Hypothalamus (tissue), 51 donors: ENCODE measurements around the gene CNGA3.
A peak's percentile ranks its signal among the peaks of the same experiment; 100 is the strongest.
"Not testable (repeated sequence)": the region's sequence is repeated elsewhere in the genome, so short reads cannot be mapped to it uniquely, and the experiment has no call there.

Experiments
- DNase-seq, 51 donors: peaks; one replicate each; lab custom pipeline; 2025; lab: John Stamatoyannopoulos, UW

The CNGA3 gene

DNA sequence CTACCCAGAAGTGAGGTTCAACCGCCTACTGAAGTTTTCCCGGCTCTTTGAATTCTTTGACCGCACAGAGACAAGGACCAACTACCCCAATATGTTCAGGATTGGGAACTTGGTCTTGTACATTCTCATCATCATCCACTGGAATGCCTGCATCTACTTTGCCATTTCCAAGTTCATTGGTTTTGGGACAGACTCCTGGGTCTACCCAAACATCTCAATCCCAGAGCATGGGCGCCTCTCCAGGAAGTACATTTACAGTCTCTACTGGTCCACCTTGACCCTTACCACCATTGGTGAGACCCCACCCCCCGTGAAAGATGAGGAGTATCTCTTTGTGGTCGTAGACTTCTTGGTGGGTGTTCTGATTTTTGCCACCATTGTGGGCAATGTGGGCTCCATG is 49.7 kb downstream of the CNGA3 start:
- DNase-seq = no peak

DNA sequence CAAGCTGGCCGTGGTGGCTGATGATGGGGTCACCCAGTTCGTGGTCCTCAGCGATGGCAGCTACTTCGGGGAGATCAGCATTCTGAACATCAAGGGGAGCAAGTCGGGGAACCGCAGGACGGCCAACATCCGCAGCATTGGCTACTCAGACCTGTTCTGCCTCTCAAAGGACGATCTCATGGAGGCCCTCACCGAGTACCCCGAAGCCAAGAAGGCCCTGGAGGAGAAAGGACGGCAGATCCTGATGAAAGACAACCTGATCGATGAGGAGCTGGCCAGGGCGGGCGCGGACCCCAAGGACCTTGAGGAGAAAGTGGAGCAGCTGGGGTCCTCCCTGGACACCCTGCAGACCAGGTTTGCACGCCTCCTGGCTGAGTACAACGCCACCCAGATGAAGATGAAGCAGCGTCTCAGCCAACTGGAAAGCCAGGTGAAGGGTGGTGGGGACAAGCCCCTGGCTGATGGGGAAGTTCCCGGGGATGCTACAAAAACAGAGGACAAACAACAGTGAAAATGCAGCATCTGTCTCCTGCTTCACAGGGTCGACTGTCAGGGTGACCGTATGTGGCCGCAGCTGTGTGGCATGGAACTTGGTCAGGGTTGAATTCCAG is 50.6 kb downstream of the CNGA3 start:
- DNase-seq = no peak

DNA sequence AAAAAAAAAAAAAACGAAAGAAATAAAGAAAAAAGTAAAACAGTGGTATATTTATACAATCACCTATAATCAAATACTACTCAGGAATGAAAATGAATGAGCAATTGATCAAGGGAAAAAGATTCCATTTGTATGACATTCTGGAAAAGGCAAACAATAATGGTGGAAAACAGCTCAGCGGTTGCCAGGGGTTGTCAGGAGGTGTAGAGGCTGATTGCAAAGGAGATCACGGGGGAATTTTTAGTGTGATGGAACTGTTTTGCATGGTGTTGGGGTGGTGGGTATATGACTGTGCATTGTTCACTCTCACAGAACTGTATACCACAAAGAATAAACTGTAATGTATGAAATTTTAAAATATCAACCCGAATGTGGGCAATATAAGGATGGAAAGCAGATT is 52.9 kb downstream of the CNGA3 start:
- no peak for DNase-seq

DNA sequence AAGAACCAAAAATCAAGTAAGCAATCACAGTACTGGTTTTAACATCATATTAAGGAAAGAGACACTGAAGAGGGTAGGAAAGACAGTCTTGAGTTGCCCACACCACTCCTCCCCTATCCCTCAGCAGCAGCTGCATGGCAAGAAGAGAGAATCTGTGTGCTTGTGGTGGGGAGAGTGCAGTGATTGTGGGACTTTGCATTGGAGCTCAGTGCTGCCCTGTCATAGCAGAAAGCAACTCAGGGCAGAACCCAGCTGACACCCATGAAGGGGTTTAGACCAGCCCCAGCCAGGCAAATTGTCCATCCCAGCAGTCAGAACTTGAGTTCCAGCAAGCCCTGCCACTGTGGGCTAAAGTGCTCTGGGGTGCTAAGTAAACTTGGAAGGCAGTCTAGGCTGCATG is 57.6 kb downstream of the CNGA3 start:
- no peak for DNase-seq

DNA sequence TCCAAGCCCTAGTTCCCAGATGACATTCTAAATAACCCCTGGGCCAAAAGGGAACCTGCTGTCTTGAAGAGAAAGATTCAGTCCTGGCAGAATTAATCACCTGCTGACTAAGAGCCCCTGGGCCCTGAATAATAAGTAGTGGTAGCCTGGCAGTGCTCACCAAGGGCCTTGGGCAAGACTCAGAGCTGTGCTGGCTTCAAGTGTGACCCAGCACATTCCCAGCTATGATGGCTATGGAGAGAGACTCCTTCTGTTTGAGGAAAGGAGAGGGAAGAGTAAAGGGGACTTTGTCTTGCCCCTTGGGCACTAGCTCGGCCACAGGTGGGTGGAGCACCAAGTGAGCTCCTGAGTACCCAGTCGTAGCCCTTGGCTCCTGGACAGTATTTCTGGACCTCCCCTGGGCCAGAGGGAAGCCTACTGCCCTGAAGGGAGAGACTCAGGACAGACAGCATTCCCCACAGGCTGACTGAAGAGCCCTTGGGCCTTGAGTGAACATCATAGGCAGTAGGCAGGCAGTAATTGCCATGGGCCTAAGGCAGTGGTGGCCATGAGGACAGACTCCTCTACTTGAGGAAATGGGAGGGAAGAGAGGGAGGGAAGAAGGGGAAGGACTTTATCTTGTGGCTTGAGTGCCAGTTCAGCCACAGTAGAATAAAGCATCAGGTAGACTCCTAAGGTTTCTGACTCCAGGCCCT is 58.4 kb downstream of the CNGA3 start:
- DNase-seq = no peak

DNA sequence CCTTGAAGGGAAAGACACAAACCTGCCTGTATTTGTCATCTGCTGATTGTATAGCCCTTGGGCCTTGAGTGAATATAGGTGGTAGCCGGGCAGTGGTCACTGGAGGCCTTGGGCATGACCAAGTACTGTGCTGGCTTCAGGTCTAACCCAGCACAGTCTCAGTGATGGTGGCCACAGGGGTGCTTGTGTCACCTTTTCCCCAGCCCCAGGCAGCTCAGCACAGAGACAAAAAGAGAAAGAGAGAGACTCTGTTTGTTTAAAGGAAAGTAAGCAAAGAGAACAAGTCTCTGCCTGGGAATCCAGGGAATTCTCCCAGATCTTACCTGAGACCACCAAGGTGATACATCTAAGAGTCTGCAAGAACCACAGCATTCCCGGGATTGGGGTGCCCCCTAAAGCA is 59.0 kb downstream of the CNGA3 start:
- no peak for DNase-seq

DNA sequence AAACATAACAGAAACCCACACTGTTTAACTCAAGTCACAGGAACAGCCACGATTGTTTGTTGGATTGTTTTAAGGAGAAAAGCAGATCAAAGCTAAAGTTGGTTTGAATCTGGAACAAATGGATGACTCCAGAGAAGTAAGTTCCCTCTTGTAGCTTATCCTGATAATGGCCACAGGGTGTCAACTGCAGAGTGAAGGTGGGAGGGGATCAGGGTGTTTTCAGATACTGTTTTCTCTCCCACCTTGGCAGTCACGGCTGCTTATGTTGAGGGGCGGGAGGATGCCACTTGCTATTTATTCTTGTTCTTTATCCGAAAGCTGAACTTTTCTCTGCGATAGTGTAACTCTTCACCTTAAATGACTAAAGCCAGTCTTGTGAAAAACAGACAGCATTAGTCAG is 61.9 kb downstream of the CNGA3 start:
- no peak for DNase-seq

DNA sequence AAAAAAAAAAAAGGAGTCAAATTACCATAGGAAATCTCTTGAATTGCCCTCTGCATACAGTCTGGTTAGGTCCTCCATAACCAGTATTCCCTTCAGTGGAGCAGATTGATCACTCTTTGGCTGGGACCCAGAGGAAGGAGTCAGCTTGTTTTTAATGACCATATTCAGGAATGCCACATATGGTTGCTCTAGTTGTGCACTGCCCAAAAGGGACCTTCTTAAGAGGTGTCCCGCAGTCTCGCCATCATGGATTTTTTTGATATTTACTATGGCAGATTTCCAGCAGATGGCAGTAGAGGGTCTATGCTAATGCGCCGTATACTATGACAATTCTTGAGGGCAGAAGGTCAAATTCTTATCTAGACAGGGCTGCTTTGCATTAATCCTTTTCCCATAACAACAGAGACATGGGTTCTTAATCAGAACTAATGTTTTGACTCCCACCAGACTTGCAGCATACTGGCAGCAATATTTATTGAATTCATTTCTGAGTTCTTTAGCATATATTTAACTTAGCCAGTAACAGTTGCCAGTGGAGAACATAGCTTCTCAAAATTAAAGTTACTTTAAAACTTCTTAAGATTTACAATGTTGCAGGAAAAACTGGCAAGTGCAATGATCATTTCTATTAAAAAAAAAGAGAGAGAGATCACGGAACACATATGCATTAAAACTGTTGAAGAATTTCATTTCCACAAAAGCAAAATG is 66.6 kb downstream of the CNGA3 start:
- DNase-seq = peak in 15 of 51 donors; percentile 3 to 73 (median 12)

DNA sequence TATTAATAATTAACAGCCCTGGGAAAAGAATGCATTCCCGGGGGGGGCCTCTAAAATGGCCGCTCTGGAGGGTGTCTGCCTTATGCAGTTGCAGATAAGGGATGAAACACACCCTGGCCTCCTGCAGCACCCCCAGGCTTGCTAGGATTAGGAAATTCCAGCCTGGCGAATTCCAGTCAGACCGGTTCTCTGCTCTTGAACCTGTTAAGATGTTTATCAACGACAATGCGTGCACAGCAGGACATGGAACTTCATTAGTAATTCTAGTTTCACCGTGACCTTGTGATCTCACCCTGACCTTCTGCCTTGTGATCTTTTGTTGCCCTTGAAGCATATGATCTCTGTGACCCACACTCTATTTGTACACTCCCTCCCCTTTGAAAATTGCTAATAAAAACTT is 68.0 kb downstream of the CNGA3 start:
- not testable (repeated sequence) for DNase-seq

DNA sequence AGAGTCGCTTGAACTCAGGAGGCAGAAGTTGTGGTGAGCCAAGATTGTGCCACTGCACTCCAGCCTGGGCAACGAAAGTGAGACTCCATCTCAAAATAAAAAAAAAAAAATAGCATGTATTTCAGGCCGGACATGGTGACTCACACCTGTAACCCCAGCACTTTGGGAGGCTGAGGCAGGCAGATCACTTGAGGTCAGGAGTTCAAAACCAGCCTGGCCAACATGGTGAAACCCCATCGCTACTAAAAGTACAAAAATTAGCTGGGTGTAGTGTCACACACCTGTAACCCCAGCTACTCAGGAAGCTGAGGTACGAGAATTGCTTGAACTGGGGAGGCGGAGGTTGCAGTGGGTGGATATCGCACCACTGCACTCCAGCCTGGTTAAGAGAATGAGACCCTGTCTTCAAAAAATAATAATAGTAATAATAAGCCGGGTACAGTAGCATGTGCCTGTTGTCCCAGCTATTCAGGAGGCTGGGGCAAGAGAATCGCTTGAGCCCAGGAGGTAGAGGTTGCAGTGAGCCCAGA is 69.5 kb downstream of the CNGA3 start:
- not testable (repeated sequence) for DNase-seq

DNA sequence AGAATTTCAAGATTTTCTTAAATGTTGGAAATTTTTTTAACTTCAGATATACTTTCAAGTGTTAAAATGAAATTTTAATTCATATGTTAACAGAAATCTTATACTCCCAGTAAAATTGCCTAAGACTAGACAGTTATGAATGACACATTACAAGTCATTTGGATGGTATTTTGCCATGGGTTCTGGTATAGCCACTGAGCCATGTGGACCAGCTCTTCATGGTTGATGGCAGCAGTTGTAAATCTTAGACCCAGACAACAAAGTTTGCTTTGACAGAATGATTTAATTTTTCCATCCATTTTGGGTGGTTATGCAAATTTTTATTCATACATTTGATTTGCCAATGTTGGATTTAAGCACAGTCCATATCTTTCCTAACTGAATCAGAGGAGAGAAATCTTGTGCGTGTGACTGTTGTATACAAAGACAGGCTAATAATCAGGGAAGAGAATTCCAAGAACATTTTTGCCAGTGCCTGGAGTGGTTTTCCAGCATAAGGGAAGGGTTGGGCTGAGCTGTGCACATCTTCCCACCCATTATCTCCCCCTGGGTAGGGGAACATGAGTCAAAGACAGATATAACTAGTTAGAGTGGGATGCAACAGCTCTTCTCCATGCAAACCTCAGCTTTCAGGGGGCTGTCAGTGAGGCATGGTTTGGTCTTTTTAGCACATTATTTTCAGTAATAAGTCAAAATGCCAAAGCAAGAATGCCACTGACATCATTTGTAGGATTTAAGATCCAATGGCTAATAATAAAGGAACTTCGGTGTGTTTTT is 70.3 kb downstream of the CNGA3 start:
- DNase-seq = no peak

DNA sequence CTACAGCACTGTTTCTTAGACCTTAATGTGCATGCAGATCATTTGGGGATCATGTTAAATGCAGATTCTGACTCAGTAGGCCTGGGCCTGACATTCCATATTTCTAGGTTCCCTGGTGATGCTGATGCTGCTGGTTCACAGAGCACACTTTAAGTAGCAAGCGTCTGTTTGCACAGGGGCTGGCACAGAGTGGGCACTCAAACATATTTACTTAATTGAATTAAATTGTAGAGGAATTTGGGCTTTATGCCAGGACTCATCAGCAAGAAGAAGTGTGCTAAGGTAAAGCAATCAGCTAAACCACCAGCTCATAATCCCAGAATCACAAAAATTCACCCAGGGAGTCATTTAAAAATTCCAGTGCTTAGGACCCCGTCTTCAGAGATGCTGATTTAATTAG is 73.3 kb downstream of the CNGA3 start:
- no peak for DNase-seq

DNA sequence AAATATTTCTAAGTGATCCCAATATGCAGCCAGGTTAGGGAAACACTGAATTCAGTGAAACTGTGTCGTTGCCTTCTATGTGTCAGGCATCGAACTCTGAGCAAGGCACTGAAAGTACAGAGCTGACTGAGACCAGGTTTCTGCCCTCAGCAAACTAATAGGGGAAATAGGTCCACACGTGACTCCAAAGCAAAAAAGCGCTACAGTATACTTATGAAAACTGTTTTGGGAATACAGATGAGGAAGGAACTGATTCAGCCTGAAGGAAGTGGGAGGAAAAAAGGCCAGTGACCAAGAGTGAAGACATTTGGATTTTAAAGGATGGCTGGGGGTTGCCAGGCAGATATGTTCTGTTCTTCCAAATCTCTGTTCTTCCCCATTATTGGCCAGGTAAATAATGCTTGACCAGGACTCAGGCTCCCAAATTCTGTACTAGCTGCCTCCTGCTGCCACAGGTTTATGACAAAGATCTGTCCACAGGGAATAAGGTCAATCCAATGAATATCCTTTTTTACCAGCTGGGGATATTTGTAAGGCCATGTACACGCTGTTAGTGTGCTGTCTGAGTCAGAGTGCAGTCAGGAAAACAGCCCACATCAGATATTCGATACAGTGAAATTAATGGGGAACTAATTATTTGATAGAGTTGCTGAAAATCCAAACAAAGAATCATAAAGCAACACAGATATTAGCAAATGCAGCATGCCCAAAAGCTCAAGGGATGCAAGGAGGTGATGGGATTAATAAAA is 73.9 kb downstream of the CNGA3 start:
- DNase-seq = no peak

DNA sequence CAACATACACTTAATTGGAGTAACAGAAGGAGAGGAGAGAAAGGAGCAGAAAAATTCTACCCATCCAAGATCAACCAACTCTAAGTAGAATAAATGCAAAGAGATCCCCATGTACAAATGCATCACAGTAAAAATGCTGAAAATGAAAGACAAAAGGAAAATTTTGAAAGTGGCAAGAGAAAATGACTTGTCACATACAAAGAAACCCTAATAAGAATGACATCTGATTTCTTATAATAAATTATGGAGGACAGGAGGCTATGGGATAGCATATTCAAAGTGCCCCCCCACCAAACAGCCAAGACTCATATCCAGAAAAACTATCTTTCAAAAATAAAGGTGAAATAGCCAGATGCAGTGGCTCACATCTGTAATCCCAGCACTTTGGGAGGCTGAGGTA is 76.2 kb downstream of the CNGA3 start:
- DNase-seq = no peak

DNA sequence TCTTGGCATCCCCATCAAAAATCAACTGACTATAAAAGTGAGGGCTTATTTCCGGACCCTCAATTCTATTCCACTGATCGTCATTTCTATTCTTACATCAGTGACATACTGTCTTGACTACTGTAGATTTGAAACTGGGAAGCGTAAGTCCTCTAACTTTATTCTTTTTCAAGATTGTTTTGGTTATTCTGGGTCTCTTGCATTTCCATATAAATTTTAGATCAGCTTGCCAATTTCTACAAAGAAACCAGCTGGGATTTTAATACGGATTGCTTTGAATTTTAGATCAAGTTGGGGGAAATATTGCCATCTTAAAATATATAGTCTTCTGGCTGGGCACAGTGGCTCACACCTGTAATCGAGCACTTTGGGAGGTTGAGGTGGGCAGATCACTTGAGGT is 80.5 kb downstream of the CNGA3 start:
- no peak for DNase-seq

DNA sequence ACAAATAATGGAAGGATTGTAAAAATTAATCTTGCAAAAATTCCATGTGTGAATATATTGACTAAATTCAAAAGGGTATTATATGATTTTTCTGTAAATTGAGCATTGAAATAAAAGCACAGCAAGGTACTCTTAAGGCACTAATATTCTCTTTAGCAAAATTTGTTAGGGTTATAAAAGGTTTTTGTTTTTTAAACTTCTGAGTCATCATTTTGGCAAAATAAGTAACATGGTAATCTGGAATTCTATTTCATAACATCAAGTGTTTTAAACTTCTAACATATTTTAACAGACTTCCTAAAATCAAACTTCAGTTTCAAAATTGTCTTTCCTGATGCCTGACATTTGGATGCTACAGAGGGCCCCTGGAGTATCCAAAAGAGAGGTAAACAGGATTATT is 85.9 kb downstream of the CNGA3 start:
- DNase-seq = no peak

DNA sequence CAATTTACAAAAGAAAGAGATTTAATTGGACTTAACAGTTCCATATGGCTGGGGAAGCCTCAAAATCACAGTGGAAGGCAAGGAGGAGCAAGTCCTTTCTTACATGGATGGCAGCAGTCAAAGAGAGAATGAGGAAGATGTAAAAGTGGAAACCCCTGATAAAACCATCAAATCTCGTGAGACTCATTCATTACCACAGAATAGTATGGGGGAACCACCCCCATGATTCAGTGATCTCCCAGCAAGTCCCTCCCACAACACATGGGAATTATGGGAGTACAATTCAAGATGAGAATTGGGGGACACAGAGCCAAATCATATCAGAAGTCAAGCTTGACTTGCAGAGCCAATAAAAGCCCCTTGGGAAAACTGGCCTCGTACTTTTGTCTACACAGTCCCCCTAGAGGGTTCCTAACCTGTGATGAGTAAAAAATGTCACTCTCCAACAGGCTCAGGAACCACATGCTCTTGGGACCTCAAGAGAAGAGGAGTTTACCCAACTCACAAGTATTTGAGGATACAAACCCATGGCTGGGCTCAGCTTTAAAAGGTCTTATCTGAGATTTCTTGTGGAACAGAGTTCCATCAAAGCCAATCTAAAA is 87.2 kb downstream of the CNGA3 start:
- no peak for DNase-seq

DNA sequence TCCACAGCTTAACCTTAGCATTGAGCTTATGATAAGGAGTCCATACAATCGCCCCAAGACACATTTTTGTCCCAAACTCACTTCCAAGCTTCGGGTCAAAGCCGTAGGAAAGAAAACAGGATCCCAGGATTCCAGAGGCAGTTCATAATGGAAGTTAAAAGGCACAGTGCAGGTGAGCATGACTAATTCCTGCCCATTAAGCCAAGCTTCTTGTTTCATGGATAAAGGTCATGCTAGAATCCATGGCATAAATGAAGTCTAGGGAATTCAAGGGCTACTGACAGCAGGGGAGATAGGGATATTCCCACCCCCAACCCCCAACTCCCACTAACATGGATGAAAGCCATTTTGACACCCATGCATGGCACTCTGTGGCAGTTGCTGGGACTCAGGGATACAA is 88.2 kb downstream of the CNGA3 start:
- DNase-seq = no peak

DNA sequence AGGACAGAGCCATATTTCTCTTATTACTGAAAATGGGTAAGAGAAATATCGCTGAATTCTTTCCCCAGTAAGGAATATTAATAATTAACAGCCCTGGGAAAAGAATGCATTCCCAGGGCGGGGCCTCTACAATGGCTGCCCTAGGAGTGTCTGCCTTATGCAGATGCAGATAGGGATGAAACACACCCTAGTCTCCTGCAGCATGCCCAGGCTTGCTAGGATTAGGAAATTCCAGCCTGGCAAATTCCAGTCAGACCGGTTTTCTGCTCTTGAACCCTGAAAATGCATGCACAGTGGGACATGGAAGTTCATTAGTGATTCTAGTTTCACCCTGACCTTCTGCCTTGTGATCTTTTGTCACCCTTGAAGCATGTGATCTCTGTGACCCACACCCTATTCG is 89.4 kb downstream of the CNGA3 start:
- DNase-seq = not testable (repeated sequence)

DNA sequence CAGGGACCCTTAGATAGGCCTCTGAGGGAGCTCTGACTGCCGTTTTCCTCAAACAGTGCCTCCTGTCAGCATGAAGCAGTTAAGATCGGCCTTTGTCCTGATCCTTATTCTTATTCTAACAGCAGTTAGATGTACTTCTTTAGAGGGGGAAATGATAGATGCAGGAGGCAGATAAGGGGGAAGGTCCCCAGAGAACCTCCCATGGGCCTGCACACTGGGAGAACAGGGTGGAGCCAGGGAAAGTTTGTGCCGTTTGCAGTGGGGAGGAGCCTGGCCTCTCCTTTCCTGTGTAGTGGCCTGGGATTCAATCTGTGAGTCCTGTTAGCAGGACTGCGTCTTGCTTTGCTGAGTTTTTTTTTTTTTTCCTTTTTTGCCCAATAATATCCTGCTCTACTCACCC is 90.5 kb downstream of the CNGA3 start:
- no peak for DNase-seq
